Panc1 (cell line): ENCODE results near the gene RPA4.

Experiments
- POLR2AphosphoS5 ChIP-seq: IDR thresholded peaks from 2 replicates; pipeline ENCODE4 v1.6.1; 2012; ENCODE audit warnings: mild to moderate bottlenecking, low read depth, low read length, moderate library complexity
- TF ChIP-seq, protein P1 (sequence below): fragments of 450-650 bp; IDR thresholded peaks from 2 replicates; pipeline ENCODE4 v1.5.1; 2017; ENCODE audit warnings: mild to moderate bottlenecking

DNA sequence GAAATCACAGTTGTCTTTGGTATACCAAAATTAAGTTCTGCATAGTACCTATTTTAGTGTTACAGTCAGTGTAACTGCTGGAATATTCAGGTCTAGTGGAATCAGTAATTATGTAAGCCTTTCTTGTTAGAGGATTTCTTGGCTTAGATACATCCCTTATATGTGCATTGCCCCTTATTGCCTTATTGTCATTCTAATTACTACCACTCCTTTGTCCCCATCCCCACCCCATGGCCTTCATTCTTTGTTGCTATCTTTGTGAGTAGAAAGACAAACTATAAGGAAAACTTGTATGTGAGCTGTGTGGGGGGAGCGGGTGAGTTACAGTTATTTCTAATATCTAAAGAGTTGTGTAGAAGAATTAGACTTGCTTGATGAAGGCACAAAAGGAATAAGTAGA lies 36.9 kb upstream of the RPA4 start:
- TF ChIP-seq POLR2AphosphoS5 = no peak
- TF ChIP-seq, protein P1, sequence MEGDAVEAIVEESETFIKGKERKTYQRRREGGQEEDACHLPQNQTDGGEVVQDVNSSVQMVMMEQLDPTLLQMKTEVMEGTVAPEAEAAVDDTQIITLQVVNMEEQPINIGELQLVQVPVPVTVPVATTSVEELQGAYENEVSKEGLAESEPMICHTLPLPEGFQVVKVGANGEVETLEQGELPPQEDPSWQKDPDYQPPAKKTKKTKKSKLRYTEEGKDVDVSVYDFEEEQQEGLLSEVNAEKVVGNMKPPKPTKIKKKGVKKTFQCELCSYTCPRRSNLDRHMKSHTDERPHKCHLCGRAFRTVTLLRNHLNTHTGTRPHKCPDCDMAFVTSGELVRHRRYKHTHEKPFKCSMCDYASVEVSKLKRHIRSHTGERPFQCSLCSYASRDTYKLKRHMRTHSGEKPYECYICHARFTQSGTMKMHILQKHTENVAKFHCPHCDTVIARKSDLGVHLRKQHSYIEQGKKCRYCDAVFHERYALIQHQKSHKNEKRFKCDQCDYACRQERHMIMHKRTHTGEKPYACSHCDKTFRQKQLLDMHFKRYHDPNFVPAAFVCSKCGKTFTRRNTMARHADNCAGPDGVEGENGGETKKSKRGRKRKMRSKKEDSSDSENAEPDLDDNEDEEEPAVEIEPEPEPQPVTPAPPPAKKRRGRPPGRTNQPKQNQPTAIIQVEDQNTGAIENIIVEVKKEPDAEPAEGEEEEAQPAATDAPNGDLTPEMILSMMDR = no peak
